GM19193 (cell line): ENCODE data around the gene CIDEA.

Experiments used
- POLR2A ChIP-seq: IDR thresholded peaks from 4 replicates; pipeline ENCODE4 v1.6.1; 2011; ENCODE audit not compliant: insufficient read depth, insufficient read length; ENCODE audit errors: extremely low read depth

Gene CIDEA

GRCh38 chr18:12309683-12310198 lies 55.6 kb downstream of the CIDEA start:
- no peak for TF ChIP-seq POLR2A

GRCh38 chr18:12310762-12311161 lies 56.6 kb downstream of the CIDEA start:
- no peak for TF ChIP-seq POLR2A

- no peak for TF ChIP-seq POLR2A
These were observed 58.8 kb downstream of the CIDEA start for GRCh38 chr18:12312976-12313375.

- no peak for TF ChIP-seq POLR2A
These were observed 59.5 kb downstream of the CIDEA start for GRCh38 chr18:12313530-12314245.

- TF ChIP-seq POLR2A, result no peak
These were observed 60.6 kb downstream of the CIDEA start for GRCh38 chr18:12314591-12315305.

- TF ChIP-seq POLR2A, result no peak
These were observed 61.3 kb downstream of the CIDEA start for GRCh38 chr18:12315490-12315889.

- TF ChIP-seq POLR2A, result no peak
These were observed 61.8 kb downstream of the CIDEA start for GRCh38 chr18:12315911-12316310.

GRCh38 chr18:12317664-12318333 lies 63.6 kb downstream of the CIDEA start:
- no peak for TF ChIP-seq POLR2A

DNA sequence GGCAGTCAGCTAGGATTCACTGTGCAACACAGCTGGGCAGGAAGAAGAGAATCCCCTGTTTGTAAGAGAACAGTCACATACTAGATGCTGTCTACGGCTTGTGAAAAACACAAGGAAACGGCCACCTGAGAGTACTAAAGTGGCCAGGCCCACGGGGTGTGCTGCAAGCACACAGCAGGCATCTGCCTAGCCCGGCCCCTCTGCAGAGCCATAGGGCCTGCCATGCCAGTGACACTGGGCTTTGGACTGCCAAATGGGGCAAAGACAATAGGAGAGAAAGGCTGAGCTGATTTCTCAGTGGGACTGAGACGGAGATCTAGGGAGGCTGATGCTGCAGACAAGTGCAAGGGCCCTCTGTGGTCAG lies 64.2 kb downstream of the CIDEA start:
- TF ChIP-seq POLR2A, result no peak

GRCh38 chr18:12318857-12319256 lies 64.7 kb downstream of the CIDEA start:
- no peak for TF ChIP-seq POLR2A

- no peak for TF ChIP-seq POLR2A
These were observed 67.2 kb downstream of the CIDEA start for GRCh38 chr18:12321333-12321732.

GRCh38 chr18:12324991-12325725 lies 71.0 kb downstream of the CIDEA start:
- TF ChIP-seq POLR2A, result no peak

GRCh38 chr18:12325726-12326245 lies 71.6 kb downstream of the CIDEA start:
- no peak for TF ChIP-seq POLR2A

DNA sequence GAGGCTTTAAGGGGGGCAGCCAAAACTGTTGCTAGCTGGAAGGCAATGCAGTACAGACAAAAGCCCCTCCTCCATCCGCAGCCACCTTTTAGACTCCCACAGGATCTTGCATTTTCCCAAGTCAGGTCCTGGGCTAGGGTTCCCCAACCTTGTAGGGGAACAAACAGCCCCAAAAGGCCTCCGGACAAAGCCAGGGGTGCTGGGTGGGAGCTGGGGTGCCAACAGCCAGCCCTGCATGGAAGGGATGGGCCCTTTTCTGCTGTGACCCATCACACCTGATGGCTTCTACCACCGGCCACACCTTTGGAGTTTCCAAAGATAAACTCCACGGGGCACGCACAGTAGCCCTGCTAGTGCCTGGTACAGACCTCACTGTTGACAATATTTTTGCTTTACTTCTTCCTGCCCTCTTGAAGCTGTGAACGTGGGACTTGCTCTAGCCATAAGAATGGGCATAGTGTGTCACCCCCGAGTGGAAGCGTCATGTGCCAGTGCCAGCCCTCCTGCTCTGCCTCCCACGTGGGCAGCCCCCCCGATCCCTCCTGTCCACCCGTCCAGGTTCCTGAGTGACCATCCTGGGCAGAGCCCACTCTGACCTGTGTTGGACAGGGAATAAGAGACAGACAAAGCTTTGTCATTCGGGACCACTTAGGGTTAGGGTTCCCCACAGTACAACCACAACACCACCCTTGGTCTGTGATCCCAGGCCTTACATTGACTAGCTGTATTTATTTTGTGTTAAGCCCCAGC lies 72.7 kb downstream of the CIDEA start:
- TF ChIP-seq POLR2A, result no peak
